ENCODE data around the gene SLC2A4.
"Not testable (repeated sequence)": the region's sequence is repeated elsewhere in the genome, so short reads cannot be mapped to it uniquely, and the experiment has no call there.

SLC2A4 gene

GRCh38 chr17:7332111-7332510 is 50.6 kb downstream of the SLC2A4 start:
- no peak for TF ChIP-seq CTCF (IDR thresholded peaks at IDR 0.05)
- DNase-seq: no peak
- H3K27ac Mint-ChIP-seq: peak overlapping the region; percentile 16
- no peaks in the 10 kb centered on the region for H3K9me3 Mint-ChIP-seq
- H3K27me3 Mint-ChIP-seq (ENCODE audit: low read depth, poor library complexity): peaks cover 4% of the 10 kb centered on the region
- H3K4me3 Mint-ChIP-seq: peak overlapping the region; percentile 59
- H3K36me3 Mint-ChIP-seq (ENCODE audit: low read depth): no peaks in the 10 kb centered on the region
- H3K4me1 Mint-ChIP-seq: peaks cover 64% of the 10 kb centered on the region

GRCh38 chr17:7332600-7333069 is 51.1 kb downstream of the SLC2A4 start:
- not testable (repeated sequence) for H3K36me3 Mint-ChIP-seq (ENCODE audit: low read depth); H3K27me3 Mint-ChIP-seq (ENCODE audit: low read depth, poor library complexity); DNase-seq; H3K9me3 Mint-ChIP-seq
- Mint-ChIP-seq H3K27ac (peak overlapping the region; percentile 44), H3K4me1 (peaks cover 66% of the 10 kb centered on the region), H3K4me3 (peak overlapping the region; percentile 59)

GRCh38 chr17:7334938-7335538 is 53.5 kb downstream of the SLC2A4 start:
- DNase-seq: no peak
- Mint-ChIP-seq H3K27me3 (ENCODE audit: low read depth, poor library complexity) (peaks cover 4% of the 10 kb centered on the region), H3K9me3 (no peaks in the 10 kb centered on the region), H3K4me3 (no peak overlapping the region), H3K4me1 (peaks cover 57% of the 10 kb centered on the region), H3K27ac (peak overlapping the region; percentile 90), H3K36me3 (ENCODE audit: low read depth) (no peaks in the 10 kb centered on the region)
- TF ChIP-seq CTCF (IDR thresholded peaks at IDR 0.05): no peak

- H3K36me3 Mint-ChIP-seq (ENCODE audit: low read depth); H3K4me3 Mint-ChIP-seq; H3K27me3 Mint-ChIP-seq (ENCODE audit: low read depth, poor library complexity); DNase-seq; H3K9me3 Mint-ChIP-seq: not testable (repeated sequence)
- Mint-ChIP-seq H3K4me1 (peaks cover 51% of the 10 kb centered on the region), H3K27ac (peak overlapping the region; percentile 90)
These were observed 54.2 kb downstream of the SLC2A4 start for GRCh38 chr17:7335765-7336164.

- Mint-ChIP-seq H3K27ac (peak within 1 kb of the TSS; percentile 90), H3K4me1 (peaks cover 49% of the 10 kb centered on the region), H3K9me3 (no peaks in the 10 kb centered on the region), H3K36me3 (ENCODE audit: low read depth) (no peaks in the 10 kb centered on the region), H3K27me3 (ENCODE audit: low read depth, poor library complexity) (no peaks in the 10 kb centered on the region), H3K4me3 (peak within 1 kb of the TSS; percentile 40)
- DNase-seq: no peak
- TF ChIP-seq CTCF (IDR thresholded peaks at IDR 0.05): no peak
These were observed 55.0 kb downstream of the SLC2A4 start, which contains the start of gene ACAP1 for GRCh38 chr17:7336240-7337175. Gene ACAP1, plus strand, starts transcription at chr17:7336529. Its CDS starts 206 bp downstream, at chr17:7336735.

GRCh38 chr17:7337600-7337999 is 56.1 kb downstream of the SLC2A4 start:
- DNase-seq; H3K27ac Mint-ChIP-seq; H3K9me3 Mint-ChIP-seq; H3K27me3 Mint-ChIP-seq (ENCODE audit: low read depth, poor library complexity); H3K4me3 Mint-ChIP-seq; H3K36me3 Mint-ChIP-seq (ENCODE audit: low read depth): not testable (repeated sequence)
- peaks cover 42% of the 10 kb centered on the region for H3K4me1 Mint-ChIP-seq

Data from nephron progenitor cell (in vitro differentiated cells).